Nephron progenitor cell (in vitro differentiated cells): ENCODE results near the gene ZBTB46.

Experiments
- DNase-seq: peaks from one replicate; pipeline ENCODE4 v3.0.0; 2021
- H3K27ac Mint-ChIP-seq: 2 replicates; pipeline ENCODE4 v1.8.0; 2021; ENCODE audit warnings: mild to moderate bottlenecking, moderate library complexity, mixed read lengths
- H3K27me3 Mint-ChIP-seq: 2 replicates; pipeline ENCODE4 v1.8.0; 2021; ENCODE audit warnings: mild to moderate bottlenecking, low read depth, mixed read lengths; ENCODE audit not compliant: poor library complexity
- H3K36me3 Mint-ChIP-seq: 2 replicates; pipeline ENCODE4 v1.8.0; 2021; ENCODE audit warnings: low read depth, mixed read lengths
- H3K4me1 Mint-ChIP-seq: 2 replicates; pipeline ENCODE4 v1.8.0; 2021; ENCODE audit warnings: mixed read lengths
- H3K4me3 Mint-ChIP-seq: 2 replicates; pipeline ENCODE4 v1.8.0; 2021; ENCODE audit warnings: mild to moderate bottlenecking, moderate library complexity, mixed read lengths
- H3K9me3 Mint-ChIP-seq: 2 replicates; pipeline ENCODE4 v1.8.0; 2021; ENCODE audit warnings: mild to moderate bottlenecking, moderate library complexity, mixed read lengths
- CTCF ChIP-seq: fragments of 200-600 bp; sonication (generic); IDR thresholded peaks from 2 replicates; pipeline ENCODE4 v1.5.0; 2021; ENCODE audit warnings: antibody characterized with exemption

Gene ZBTB46

DNA sequence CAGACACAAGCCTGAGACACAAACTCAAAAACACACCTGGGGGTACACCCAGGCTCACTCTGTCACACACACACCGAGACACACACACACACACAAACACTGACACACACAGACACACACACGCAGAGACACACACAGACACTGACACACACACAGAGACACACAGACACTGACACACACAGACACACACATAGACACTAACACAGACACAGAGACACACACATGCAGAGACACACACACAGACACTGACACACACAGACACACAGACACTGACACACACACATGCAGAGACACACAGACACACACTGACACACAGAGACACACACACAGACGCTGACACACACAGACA lies 15.8 kb upstream of the ZBTB46 start:
- H3K9me3 Mint-ChIP-seq = no peaks in the 10 kb centered on the region
- no peak for DNase-seq
- no peaks in the 10 kb centered on the region for H3K27me3 Mint-ChIP-seq
- H3K4me3 Mint-ChIP-seq = no peak overlapping the region
- no peak for TF ChIP-seq CTCF
- H3K4me1 Mint-ChIP-seq = peaks cover 47% of the 10 kb centered on the region
- H3K27ac Mint-ChIP-seq = no peak overlapping the region
- no peaks in the 10 kb centered on the region for H3K36me3 Mint-ChIP-seq

DNA sequence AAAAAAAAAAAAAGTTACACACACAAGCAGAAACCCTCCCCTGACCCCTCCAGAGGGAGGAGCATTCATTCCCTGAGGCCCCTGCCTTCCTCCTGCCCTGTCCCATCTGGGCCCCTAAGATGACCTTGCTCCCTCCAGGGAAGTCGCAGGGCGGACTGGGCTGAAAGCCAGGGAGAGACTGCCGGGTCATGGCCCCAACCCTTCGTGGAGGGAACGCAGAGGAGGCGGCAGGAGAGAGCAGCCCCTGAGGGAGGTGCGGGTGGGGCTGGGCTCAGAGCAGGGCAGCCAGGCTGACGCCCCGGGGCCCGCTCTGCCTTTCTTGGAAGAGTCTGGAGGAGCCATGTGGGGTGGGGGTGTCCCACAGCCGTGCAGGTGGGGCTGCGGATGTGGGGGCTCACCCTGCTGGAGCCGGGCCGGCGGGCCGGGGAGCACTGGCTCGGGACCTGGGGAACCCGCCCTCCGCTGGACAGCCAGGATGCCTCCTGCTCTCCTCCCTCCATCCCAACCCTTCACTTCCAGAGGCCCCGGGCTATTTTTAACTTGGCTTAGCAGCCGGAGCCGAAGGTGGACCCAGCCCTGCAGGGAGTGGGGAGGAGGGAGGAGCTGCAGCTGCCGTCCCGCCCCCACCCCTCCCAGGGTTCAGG lies 15.2 kb upstream of the ZBTB46 start:
- H3K36me3 Mint-ChIP-seq = no peaks in the 10 kb centered on the region
- no peaks in the 10 kb centered on the region for H3K9me3 Mint-ChIP-seq
- peak overlapping the region; percentile 98 for H3K27ac Mint-ChIP-seq
- H3K4me3 Mint-ChIP-seq = peak overlapping the region; percentile 69
- no peak for TF ChIP-seq CTCF
- no peaks in the 10 kb centered on the region for H3K27me3 Mint-ChIP-seq
- DNase-seq = peak; percentile 71
- H3K4me1 Mint-ChIP-seq = peaks cover 44% of the 10 kb centered on the region

DNA sequence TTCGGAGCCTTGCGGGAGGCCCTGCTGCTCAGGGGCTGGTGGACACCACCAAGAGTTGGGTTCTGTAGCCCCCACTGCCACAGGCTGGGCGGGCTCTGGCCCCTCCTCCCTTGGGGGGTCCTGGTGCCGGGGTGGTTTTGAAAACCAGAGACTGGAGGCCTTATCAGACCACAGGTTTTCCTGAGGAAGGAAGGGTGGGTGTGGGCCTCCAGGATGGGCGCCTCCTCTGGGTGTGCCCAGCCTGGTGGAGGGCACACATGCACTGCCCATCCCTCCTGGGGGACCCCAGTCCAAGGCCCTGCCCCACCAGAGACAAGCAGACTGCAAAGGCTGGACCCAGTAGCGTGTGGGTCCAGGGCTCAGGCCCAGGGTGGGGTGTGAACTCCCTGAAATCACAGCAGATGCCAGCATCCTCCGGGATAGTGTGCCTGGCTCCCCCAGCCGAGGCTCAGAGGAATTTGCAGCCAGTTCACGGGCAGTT lies 13.5 kb upstream of the ZBTB46 start:
- Mint-ChIP-seq H3K9me3 (no peaks in the 10 kb centered on the region), H3K27me3 (peaks cover 3% of the 10 kb centered on the region), H3K4me1 (peaks cover 46% of the 10 kb centered on the region), H3K27ac (no peak overlapping the region), H3K36me3 (no peaks in the 10 kb centered on the region), H3K4me3 (no peak overlapping the region)
- no peak for DNase-seq
- no peak for TF ChIP-seq CTCF

- no peaks in the 10 kb centered on the region for H3K36me3 Mint-ChIP-seq
- peaks cover 43% of the 10 kb centered on the region for H3K4me1 Mint-ChIP-seq
- no peak overlapping the region for H3K4me3 Mint-ChIP-seq
- peaks cover 3% of the 10 kb centered on the region for H3K27me3 Mint-ChIP-seq
- no peak for DNase-seq
- H3K9me3 Mint-ChIP-seq = no peaks in the 10 kb centered on the region
- H3K27ac Mint-ChIP-seq = peak overlapping the region; percentile 34
- TF ChIP-seq CTCF = no peak
These were observed 12.7 kb upstream of the ZBTB46 start for GRCh38 chr20:63843778-63844177.

DNA sequence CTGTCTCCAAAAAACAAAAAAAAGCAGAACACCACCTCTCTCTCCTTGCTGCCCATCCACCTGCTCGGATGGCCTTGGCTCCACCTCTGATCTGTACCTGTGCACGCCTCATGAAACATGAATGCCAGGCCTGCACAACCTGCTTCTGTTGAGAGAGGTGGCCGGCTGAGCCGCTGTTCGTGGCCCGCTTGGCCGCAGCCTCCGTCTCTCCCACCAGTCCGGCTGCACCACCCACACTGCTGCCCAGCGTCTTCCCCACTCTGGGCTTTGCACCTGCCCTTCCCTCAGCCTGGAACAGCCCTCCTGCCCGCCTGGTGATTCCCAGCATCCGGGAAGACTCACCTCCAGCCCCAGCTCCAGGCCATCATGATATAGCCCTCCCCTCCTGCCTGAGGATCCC lies 12.2 kb upstream of the ZBTB46 start:
- Mint-ChIP-seq H3K4me3 (no peak overlapping the region), H3K27me3 (peaks cover 3% of the 10 kb centered on the region), H3K4me1 (peaks cover 44% of the 10 kb centered on the region), H3K9me3 (no peaks in the 10 kb centered on the region), H3K36me3 (no peaks in the 10 kb centered on the region), H3K27ac (peak overlapping the region; percentile 34)
- TF ChIP-seq CTCF = no peak
- no peak for DNase-seq

- no peak for DNase-seq
- no peak overlapping the region for H3K27ac Mint-ChIP-seq
- no peak for TF ChIP-seq CTCF
- H3K36me3 Mint-ChIP-seq = no peaks in the 10 kb centered on the region
- peaks cover 53% of the 10 kb centered on the region for H3K4me1 Mint-ChIP-seq
- no peaks in the 10 kb centered on the region for H3K9me3 Mint-ChIP-seq
- no peak overlapping the region for H3K4me3 Mint-ChIP-seq
- H3K27me3 Mint-ChIP-seq = peaks cover 3% of the 10 kb centered on the region
These were observed 11.2 kb upstream of the ZBTB46 start for GRCh38 chr20:63842258-63842657.
